GM19035 (cell line): ENCODE data around the gene NTN3.
A peak's percentile ranks its signal among the peaks of the same experiment; 100 is the strongest.
"Not testable (repeated sequence)": the region's sequence is repeated elsewhere in the genome, so short reads cannot be mapped to it uniquely, and the experiment has no call there.

Source experiments
- ATAC-seq: cut with Tn5 transposase; IDR thresholded peaks from one replicate; pipeline ENCODE4 v1.9.1; 2021; ENCODE audit not compliant: unreplicated experiment

Gene NTN3

GRCh38 chr16:2439598-2439997 is 31.5 kb upstream of the NTN3 start:
- ATAC-seq, result no peak

- ATAC-seq, result not testable (repeated sequence)
Measured at GRCh38 chr16:2441143-2441804, 29.8 kb upstream of the NTN3 start.

GRCh38 chr16:2443555-2443954 is 27.5 kb upstream of the NTN3 start:
- ATAC-seq, result no peak

DNA sequence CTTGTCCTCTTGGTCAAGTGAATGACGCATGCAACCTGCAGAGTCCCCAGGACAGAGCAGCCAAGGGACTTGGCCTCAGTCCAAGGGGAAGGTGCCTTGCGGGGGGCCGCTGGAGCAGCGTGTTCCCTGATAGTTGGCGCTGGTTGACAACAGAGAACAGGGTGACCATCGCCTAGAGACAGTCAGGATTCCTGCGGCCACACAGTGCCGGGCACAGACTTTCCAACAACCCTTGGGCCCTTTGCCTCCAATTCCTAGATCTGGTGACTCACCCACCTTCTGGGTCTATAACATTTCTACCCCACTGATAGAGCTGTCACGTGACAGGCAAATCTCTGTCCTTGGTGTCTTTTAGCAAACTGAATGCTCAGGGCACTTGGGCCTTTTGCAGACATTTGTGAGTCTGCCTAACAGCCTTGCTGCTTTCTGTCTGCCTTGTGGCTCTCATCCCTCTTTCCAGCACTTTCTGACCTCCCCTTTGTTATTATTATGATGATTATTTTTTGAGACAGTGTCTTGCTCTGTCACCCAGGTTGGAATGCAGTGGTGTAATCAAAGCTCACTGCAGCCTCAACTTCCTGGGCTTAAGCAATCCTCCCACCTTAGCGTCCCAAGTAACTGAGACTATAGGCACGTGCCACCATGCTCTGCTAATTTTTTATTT is 23.0 kb upstream of the NTN3 start:
- ATAC-seq, result no peak

- no peak for ATAC-seq
Measured at GRCh38 chr16:2449118-2449517, 22.0 kb upstream of the NTN3 start.

DNA sequence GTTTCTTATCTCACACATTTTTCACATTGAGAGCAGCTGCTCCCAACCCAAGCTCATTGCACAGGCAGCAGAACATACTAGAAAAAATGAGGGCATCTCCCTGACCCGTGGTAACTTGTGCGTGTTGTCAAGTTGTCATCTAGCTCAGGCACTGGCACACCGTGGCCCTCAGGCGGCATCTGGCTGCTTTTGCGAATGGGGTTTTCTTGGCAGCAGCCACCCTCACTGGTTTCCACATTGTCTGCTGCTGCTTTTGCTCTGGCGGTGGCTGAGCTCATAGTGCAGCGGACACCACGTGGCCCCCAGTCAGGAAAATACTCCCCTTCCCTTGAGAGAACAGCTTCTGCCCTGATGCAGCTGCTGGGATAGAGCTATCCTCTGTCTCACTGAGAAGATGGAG is 20.6 kb upstream of the NTN3 start:
- ATAC-seq, result no peak

DNA sequence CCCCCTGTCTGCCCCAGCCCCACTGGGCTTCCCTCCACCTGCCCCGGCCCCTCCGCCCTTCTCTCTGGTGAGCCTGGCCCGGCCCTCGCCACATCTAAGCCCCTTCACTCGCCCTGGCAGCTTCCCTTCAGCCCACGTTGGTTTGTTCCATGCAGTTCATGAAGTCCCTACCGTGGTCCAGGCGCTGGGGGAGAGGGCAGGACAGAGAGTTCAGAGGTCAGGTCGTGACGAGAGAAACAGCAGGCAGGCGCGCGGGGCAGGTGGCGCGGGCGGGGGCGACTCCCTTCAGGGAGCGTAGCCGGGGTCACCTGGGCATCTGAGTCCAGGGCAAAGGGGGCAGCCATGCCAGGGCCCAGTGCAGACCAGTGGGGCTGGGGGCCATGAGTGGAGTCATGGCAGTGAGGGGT is 20.1 kb upstream of the NTN3 start:
- ATAC-seq, result no peak

DNA sequence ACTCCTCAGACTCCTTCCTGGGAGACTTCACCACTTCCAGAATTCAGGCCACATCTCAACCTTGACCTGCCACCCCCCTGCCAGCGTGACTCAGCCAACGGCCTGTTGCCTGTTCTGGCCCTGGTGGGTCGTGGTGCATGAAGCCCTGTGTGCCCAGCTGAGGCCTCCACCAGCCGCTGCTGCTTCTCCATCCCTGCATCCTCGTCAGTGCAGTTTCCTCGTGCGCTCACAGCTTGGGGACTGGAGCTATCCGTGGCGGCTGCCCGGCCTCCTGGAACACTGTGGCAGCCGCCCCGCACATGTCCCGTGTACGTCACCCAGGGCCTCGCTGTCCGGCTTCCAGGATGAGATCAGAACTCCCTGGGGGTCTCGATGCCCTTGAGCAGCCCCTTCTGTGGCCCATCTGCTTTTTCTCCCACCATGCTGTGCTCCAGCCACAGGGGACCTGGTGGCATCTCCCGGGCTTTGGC is 19.2 kb upstream of the NTN3 start:
- ATAC-seq, result no peak

GRCh38 chr16:2452650-2453049 is 18.4 kb upstream of the NTN3 start:
- ATAC-seq, result no peak

GRCh38 chr16:2455081-2455845 is 15.8 kb upstream of the NTN3 start:
- ATAC-seq, result no peak

GRCh38 chr16:2456551-2457153 is 14.4 kb upstream of the NTN3 start:
- ATAC-seq, result no peak

DNA sequence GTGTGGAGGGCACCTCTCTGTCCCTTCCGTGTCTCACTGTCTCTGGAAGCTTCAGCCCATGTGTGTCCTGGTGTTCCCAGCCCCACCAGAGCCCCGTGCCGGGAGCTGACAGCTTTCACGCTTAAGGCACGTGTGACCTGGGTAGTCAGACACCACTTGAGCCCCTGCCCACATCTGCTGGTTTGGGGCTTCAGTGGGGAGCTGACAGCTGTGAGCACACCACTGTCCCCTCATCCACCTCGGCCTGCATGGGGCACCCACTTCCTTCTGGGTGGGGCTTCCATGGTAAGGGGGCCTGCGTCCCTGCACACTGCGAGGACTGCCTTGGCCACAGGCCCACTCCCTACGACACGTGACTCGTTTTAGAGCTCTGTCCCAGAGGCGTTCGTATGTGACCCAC is 13.8 kb upstream of the NTN3 start:
- ATAC-seq, result no peak

GRCh38 chr16:2457946-2458345 is 13.2 kb upstream of the NTN3 start:
- ATAC-seq, result no peak

- no peak for ATAC-seq
Measured at GRCh38 chr16:2458887-2459646, 12.0 kb upstream of the NTN3 start.

- peak; percentile 90 for ATAC-seq
Measured at GRCh38 chr16:2459647-2460390, 11.3 kb upstream of the NTN3 start, which contains the start of gene TEDC2. TSS of gene TEDC2 (plus strand) at chr16:2460109. CDS start at chr16:2460145, 36 bp downstream.

GRCh38 chr16:2460391-2460713 is 10.7 kb upstream of the NTN3 start:
- no peak for ATAC-seq

GRCh38 chr16:2460916-2461315 is 10.2 kb upstream of the NTN3 start:
- ATAC-seq, result no peak

DNA sequence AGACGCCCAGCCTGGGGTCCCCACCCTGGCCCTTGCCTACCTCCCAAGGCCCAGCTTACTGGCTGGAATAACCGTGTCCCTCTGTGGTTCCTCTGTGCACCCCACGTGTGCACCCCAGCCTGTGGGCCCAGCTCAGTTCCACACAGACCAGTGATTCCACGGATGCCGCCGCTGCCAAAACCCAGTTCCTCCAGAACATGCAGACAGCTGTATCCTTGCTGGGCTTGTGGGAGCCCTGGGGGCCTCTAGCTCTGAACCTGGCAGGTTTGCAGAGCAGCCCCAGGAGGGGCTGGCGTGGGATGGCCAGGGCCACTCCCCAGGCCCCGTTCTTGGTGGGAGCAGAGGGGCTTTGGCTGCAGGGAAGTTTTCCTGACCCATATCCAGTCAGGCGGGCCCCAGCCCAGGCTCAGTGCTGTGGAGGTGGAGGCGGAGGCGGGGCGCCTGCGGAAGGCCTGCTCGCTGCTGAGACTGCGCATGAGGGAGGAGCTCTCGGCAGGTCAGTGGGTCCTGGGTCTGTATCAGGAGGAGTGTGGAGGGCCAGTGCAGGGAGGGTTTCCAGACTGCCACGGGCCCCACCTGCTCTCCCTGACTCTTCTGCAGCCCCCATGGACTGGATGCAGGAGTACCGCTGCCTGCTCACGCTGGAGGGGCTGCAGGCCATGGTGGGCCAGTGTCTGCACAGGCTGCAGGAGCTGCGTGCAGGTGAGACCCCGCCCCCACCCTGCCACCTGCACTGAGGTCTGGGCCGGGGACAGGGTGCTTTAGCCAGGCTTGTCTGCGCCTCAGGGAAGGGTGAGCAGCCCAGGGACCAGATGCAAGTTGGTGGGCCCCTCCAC is 8.8 kb upstream of the NTN3 start:
- no peak for ATAC-seq

DNA sequence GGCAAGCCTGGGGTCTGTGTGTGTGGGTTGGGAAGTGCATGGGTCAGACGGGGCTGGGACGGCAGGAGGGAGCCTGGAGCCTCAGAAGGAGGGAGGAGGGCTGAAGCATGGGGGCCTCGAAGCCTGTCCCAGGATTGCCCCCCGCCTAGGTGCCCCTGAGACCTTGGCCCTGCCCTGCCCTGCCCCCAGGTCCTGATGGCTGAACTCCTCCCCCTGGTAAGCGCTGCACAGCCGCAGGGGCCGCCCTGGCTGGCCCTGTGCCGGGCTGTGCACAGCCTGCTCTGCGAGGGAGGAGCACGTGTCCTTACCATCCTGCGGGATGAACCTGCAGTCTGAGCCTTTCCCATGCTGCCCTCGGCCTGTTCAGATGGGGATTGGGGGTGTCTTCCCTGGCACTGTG is 6.8 kb upstream of the NTN3 start:
- no peak for ATAC-seq
